H1 (cell line): ENCODE data around the gene NOS2. TPM values are rescaled to one million over a fixed set of nuclear protein-coding genes. Genes with fewer than 3 reads are reported as not detected.

Experiments
- polyA plus RNA-seq, 7 experiments: library from polyadenylated mRNA; depleted of rRNA in 3 of 7; stranded (reverse) in 5 of 7; unstranded in 2 of 7; fragments of >200 nt in 5 of 7; fragments of 200-250 nt in 2 of 7; gene quantifications; 1 replicate in 5 of 7; 2 replicates in 1 of 7; 4 replicates in 1 of 7; pipeline versions ENCODE4 v1.2.1 to v1.2.3, GENCODE V29; 2011 to 2013; ENCODE audit warnings: missing spikeins in 2 of 7, mixed read lengths in 2 of 7
- total RNA-seq: library from RNA; stranded (reverse); fragmentation: NEBNext Ultra II Directional; extraction: Animal tissue kit (Norgen Biotek cat#: 25700); gene quantifications from 2 replicates; pipeline ENCODE4 v1.2.1, GENCODE V29; 2021
- TF ChIP-seq, protein P1 (sequence below): fragments of 300-600 bp; sonication (generic); IDR thresholded peaks from 2 replicates; pipeline ENCODE4 v1.7.1; 2012; ENCODE audit warnings: low read length, moderate library complexity, mild to moderate bottlenecking, inconsistent platforms; ENCODE audit not compliant: insufficient replicate concordance

NOS2 gene
- total and polyA plus RNA-seq, 2 of the 8 experiments (the other 6 are each of a cell fraction or from before 2014, with no cell fraction given), result 1.0 to 1.9 TPM

GRCh38 chr17:27759528-27759927 lies 40.8 kb downstream of the NOS2 start (continued):
- TF ChIP-seq, protein P1, sequence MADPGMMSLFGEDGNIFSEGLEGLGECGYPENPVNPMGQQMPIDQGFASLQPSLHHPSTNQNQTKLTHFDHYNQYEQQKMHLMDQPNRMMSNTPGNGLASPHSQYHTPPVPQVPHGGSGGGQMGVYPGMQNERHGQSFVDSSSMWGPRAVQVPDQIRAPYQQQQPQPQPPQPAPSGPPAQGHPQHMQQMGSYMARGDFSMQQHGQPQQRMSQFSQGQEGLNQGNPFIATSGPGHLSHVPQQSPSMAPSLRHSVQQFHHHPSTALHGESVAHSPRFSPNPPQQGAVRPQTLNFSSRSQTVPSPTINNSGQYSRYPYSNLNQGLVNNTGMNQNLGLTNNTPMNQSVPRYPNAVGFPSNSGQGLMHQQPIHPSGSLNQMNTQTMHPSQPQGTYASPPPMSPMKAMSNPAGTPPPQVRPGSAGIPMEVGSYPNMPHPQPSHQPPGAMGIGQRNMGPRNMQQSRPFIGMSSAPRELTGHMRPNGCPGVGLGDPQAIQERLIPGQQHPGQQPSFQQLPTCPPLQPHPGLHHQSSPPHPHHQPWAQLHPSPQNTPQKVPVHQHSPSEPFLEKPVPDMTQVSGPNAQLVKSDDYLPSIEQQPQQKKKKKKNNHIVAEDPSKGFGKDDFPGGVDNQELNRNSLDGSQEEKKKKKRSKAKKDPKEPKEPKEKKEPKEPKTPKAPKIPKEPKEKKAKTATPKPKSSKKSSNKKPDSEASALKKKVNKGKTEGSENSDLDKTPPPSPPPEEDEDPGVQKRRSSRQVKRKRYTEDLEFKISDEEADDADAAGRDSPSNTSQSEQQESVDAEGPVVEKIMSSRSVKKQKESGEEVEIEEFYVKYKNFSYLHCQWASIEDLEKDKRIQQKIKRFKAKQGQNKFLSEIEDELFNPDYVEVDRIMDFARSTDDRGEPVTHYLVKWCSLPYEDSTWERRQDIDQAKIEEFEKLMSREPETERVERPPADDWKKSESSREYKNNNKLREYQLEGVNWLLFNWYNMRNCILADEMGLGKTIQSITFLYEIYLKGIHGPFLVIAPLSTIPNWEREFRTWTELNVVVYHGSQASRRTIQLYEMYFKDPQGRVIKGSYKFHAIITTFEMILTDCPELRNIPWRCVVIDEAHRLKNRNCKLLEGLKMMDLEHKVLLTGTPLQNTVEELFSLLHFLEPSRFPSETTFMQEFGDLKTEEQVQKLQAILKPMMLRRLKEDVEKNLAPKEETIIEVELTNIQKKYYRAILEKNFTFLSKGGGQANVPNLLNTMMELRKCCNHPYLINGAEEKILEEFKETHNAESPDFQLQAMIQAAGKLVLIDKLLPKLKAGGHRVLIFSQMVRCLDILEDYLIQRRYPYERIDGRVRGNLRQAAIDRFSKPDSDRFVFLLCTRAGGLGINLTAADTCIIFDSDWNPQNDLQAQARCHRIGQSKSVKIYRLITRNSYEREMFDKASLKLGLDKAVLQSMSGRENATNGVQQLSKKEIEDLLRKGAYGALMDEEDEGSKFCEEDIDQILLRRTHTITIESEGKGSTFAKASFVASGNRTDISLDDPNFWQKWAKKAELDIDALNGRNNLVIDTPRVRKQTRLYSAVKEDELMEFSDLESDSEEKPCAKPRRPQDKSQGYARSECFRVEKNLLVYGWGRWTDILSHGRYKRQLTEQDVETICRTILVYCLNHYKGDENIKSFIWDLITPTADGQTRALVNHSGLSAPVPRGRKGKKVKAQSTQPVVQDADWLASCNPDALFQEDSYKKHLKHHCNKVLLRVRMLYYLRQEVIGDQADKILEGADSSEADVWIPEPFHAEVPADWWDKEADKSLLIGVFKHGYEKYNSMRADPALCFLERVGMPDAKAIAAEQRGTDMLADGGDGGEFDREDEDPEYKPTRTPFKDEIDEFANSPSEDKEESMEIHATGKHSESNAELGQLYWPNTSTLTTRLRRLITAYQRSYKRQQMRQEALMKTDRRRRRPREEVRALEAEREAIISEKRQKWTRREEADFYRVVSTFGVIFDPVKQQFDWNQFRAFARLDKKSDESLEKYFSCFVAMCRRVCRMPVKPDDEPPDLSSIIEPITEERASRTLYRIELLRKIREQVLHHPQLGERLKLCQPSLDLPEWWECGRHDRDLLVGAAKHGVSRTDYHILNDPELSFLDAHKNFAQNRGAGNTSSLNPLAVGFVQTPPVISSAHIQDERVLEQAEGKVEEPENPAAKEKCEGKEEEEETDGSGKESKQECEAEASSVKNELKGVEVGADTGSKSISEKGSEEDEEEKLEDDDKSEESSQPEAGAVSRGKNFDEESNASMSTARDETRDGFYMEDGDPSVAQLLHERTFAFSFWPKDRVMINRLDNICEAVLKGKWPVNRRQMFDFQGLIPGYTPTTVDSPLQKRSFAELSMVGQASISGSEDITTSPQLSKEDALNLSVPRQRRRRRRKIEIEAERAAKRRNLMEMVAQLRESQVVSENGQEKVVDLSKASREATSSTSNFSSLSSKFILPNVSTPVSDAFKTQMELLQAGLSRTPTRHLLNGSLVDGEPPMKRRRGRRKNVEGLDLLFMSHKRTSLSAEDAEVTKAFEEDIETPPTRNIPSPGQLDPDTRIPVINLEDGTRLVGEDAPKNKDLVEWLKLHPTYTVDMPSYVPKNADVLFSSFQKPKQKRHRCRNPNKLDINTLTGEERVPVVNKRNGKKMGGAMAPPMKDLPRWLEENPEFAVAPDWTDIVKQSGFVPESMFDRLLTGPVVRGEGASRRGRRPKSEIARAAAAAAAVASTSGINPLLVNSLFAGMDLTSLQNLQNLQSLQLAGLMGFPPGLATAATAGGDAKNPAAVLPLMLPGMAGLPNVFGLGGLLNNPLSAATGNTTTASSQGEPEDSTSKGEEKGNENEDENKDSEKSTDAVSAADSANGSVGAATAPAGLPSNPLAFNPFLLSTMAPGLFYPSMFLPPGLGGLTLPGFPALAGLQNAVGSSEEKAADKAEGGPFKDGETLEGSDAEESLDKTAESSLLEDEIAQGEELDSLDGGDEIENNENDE, result no peak
- TF ChIP-seq, all 59 proteins: peak for 0
